HG02973 (cell line): Measurements from ENCODE around the gene ZNF263.
"Not testable (repeated sequence)": the region's sequence is repeated elsewhere in the genome, so short reads cannot be mapped to it uniquely, and the experiment has no call there.

Experiments
- ATAC-seq: cut with Tn5 transposase; IDR thresholded peaks from one replicate; pipeline ENCODE4 v1.9.1; 2021; ENCODE audit warnings: moderate library complexity; ENCODE audit not compliant: unreplicated experiment

The ZNF263 gene

GRCh38 chr16:3266873-3267537 lies 16.3 kb upstream of the ZNF263 start:
- ATAC-seq = no peak

GRCh38 chr16:3268294-3268693 lies 15.0 kb upstream of the ZNF263 start:
- no peak for ATAC-seq

- ATAC-seq = not testable (repeated sequence)
These were observed 12.6 kb upstream of the ZNF263 start for GRCh38 chr16:3270718-3271117.

GRCh38 chr16:3271281-3271680 lies 12.0 kb upstream of the ZNF263 start:
- ATAC-seq = not testable (repeated sequence)

- no peak for ATAC-seq
These were observed 8.8 kb upstream of the ZNF263 start for GRCh38 chr16:3274490-3274889.

- ATAC-seq = no peak
These were observed 8.3 kb upstream of the ZNF263 start for GRCh38 chr16:3274947-3275346.

GRCh38 chr16:3276679-3277078 lies 6.6 kb upstream of the ZNF263 start:
- no peak for ATAC-seq

- no peak for ATAC-seq
These were observed 2.0 kb upstream of the ZNF263 start for GRCh38 chr16:3281222-3281820.

- ATAC-seq = peak; percentile 13
These were observed 1.1 kb upstream of the ZNF263 start for GRCh38 chr16:3282103-3282729.

GRCh38 chr16:3283543-3284447 lies 504 bp downstream of the ZNF263 start:
- peak; percentile 4 for ATAC-seq

GRCh38 chr16:3285131-3285530 lies 1.8 kb downstream of the ZNF263 start:
- ATAC-seq = no peak

GRCh38 chr16:3289998-3290673 lies 6.8 kb downstream of the ZNF263 start:
- no peak for ATAC-seq

GRCh38 chr16:3292604-3293003 lies 9.3 kb downstream of the ZNF263 start:
- no peak for ATAC-seq

- no peak for ATAC-seq
These were observed 11.9 kb downstream of the ZNF263 start for GRCh38 chr16:3295209-3295608.

GRCh38 chr16:3295783-3296182 lies 12.5 kb downstream of the ZNF263 start:
- no peak for ATAC-seq

GRCh38 chr16:3304370-3304769 lies 21.1 kb downstream of the ZNF263 start:
- no peak for ATAC-seq

GRCh38 chr16:3305109-3306068 lies 22.1 kb downstream of the ZNF263 start, which contains the start of the genes TIGD7 and ZNF75A:
Gene TIGD7 (minus strand): TSS chr16:3305430. CDS start chr16:3300614, 4,816 bp downstream.
Gene ZNF75A (plus strand): TSS chr16:3305497. CDS start chr16:3308429, 2,932 bp downstream.
- peak; percentile 88 for ATAC-seq

- no peak for ATAC-seq
These were observed 22.8 kb downstream of the ZNF263 start for GRCh38 chr16:3306078-3306477.

- no peak for ATAC-seq
These were observed 28.2 kb downstream of the ZNF263 start for GRCh38 chr16:3311496-3311895.
